NCI-H2029 treated with DMSO at 0.1 percent for 48 hours (cell line): ENCODE data around the gene AGXT2.
"Not testable (repeated sequence)": the region's sequence is repeated elsewhere in the genome, so short reads cannot be mapped to it uniquely, and the experiment has no call there.

Experiments used
- DNase-seq: peaks from one replicate; lab custom pipeline; 2025; lab: John Stamatoyannopoulos, UW

The AGXT2 gene

GRCh38 chr5:35012365-35012764, 35.4 kb downstream of the AGXT2 start:
- DNase-seq: no peak

GRCh38 chr5:35010676-35011075, 37.1 kb downstream of the AGXT2 start:
- DNase-seq: no peak

GRCh38 chr5:35009657-35010056, 38.1 kb downstream of the AGXT2 start:
- DNase-seq: no peak

- DNase-seq: no peak
These were observed 38.7 kb downstream of the AGXT2 start for GRCh38 chr5:35009019-35009418.

GRCh38 chr5:35004771-35005170, 43.0 kb downstream of the AGXT2 start:
- DNase-seq: no peak

- no peak for DNase-seq
These were observed 43.5 kb downstream of the AGXT2 start for GRCh38 chr5:35004200-35004599.

GRCh38 chr5:35003018-35003957, 44.5 kb downstream of the AGXT2 start:
- DNase-seq: peak; percentile 60

GRCh38 chr5:35002459-35002858, 45.3 kb downstream of the AGXT2 start:
- no peak for DNase-seq

GRCh38 chr5:35001842-35002241, 45.9 kb downstream of the AGXT2 start:
- DNase-seq: no peak

- DNase-seq: peak; percentile 30
These were observed 49.5 kb downstream of the AGXT2 start for GRCh38 chr5:34998058-34998789.

- no peak for DNase-seq
These were observed 51.5 kb downstream of the AGXT2 start for GRCh38 chr5:34996261-34996660.

- DNase-seq: no peak
These were observed 53.8 kb downstream of the AGXT2 start for GRCh38 chr5:34993951-34994350.

GRCh38 chr5:34991486-34992238, 56.1 kb downstream of the AGXT2 start:
- no peak for DNase-seq

GRCh38 chr5:34986965-34987364, 60.8 kb downstream of the AGXT2 start:
- no peak for DNase-seq

GRCh38 chr5:34982823-34983222, 64.9 kb downstream of the AGXT2 start:
- DNase-seq: no peak

GRCh38 chr5:34978681-34979080, 69.1 kb downstream of the AGXT2 start:
- no peak for DNase-seq

GRCh38 chr5:34977934-34978613, 69.7 kb downstream of the AGXT2 start:
- DNase-seq: no peak

GRCh38 chr5:34976347-34976746, 71.4 kb downstream of the AGXT2 start:
- no peak for DNase-seq

- not testable (repeated sequence) for DNase-seq
These were observed 76.1 kb downstream of the AGXT2 start for GRCh38 chr5:34971655-34972054.

GRCh38 chr5:34970552-34970951, 77.2 kb downstream of the AGXT2 start:
- DNase-seq: no peak

- no peak for DNase-seq
These were observed 79.5 kb downstream of the AGXT2 start for GRCh38 chr5:34968258-34968657.

- no peak for DNase-seq
These were observed 80.2 kb downstream of the AGXT2 start for GRCh38 chr5:34967540-34967939.
